Measurements from ENCODE around the gene VEGFA.

Gene VEGFA

GRCh38 chr6:43798688-43799444 is 28.9 kb downstream of the VEGFA start:
- H3K36me3 ChIP-seq (ENCODE audit: control insufficient read depth, insufficient read depth, low read length) = no peaks in the 10 kb centered on the region
- WGBS (ENCODE audit: insufficient coverage, insufficient read length) = no CpG with 5 or more reads among the region's 10 CpGs
- DNase-seq (ENCODE audit: low read depth, low spot score) = no peak
- no peaks in the 10 kb centered on the region for H3K27me3 ChIP-seq (ENCODE audit: control insufficient read depth, insufficient read depth, low read length)
- H3K9me3 ChIP-seq (ENCODE audit: control insufficient read depth, insufficient read depth, low read length) = no peaks in the 10 kb centered on the region
- H3K4me3 ChIP-seq (ENCODE audit: low read length) = no peak overlapping the region
- no peaks in the 10 kb centered on the region for H3K4me1 ChIP-seq (ENCODE audit: control insufficient read depth, insufficient read depth, low read length)
- no peak overlapping the region for H3K27ac ChIP-seq (ENCODE audit: low read length)

- no peaks in the 10 kb centered on the region for H3K36me3 ChIP-seq (ENCODE audit: control insufficient read depth, insufficient read depth, low read length)
- no peaks in the 10 kb centered on the region for H3K4me1 ChIP-seq (ENCODE audit: control insufficient read depth, insufficient read depth, low read length)
- no peak overlapping the region for H3K4me3 ChIP-seq (ENCODE audit: low read length)
- 100% methylated on average over 1 of the region's 6 CpGs for WGBS (ENCODE audit: insufficient coverage, insufficient read length)
- no peak overlapping the region for H3K27ac ChIP-seq (ENCODE audit: low read length)
- H3K27me3 ChIP-seq (ENCODE audit: control insufficient read depth, insufficient read depth, low read length) = no peaks in the 10 kb centered on the region
- H3K9me3 ChIP-seq (ENCODE audit: control insufficient read depth, insufficient read depth, low read length) = no peaks in the 10 kb centered on the region
- no peak for DNase-seq (ENCODE audit: low read depth, low spot score)
Observed at GRCh38 chr6:43799551-43800297, 29.7 kb downstream of the VEGFA start.

GRCh38 chr6:43800298-43800623 is 30.2 kb downstream of the VEGFA start:
- Histone ChIP-seq H3K27me3 (ENCODE audit: control insufficient read depth, insufficient read depth, low read length) (no peaks in the 10 kb centered on the region), H3K36me3 (ENCODE audit: control insufficient read depth, insufficient read depth, low read length) (no peaks in the 10 kb centered on the region), H3K27ac (ENCODE audit: low read length) (no peak overlapping the region), H3K4me1 (ENCODE audit: control insufficient read depth, insufficient read depth, low read length) (no peaks in the 10 kb centered on the region), H3K9me3 (ENCODE audit: control insufficient read depth, insufficient read depth, low read length) (no peaks in the 10 kb centered on the region), H3K4me3 (ENCODE audit: low read length) (no peak overlapping the region)
- DNase-seq (ENCODE audit: low read depth, low spot score) = no peak
- WGBS (ENCODE audit: insufficient coverage, insufficient read length) = no CpG with 5 or more reads among the region's 3 CpGs

- Histone ChIP-seq H3K27ac (ENCODE audit: low read length) (no peak overlapping the region), H3K4me1 (ENCODE audit: control insufficient read depth, insufficient read depth, low read length) (no peaks in the 10 kb centered on the region), H3K9me3 (ENCODE audit: control insufficient read depth, insufficient read depth, low read length) (no peaks in the 10 kb centered on the region), H3K27me3 (ENCODE audit: control insufficient read depth, insufficient read depth, low read length) (no peaks in the 10 kb centered on the region), H3K4me3 (ENCODE audit: low read length) (no peak overlapping the region), H3K36me3 (ENCODE audit: control insufficient read depth, insufficient read depth, low read length) (no peaks in the 10 kb centered on the region)
- DNase-seq (ENCODE audit: low read depth, low spot score) = no peak
- no CpG with 5 or more reads among the region's 10 CpGs for WGBS (ENCODE audit: insufficient coverage, insufficient read length)
Observed at GRCh38 chr6:43800746-43801494, 30.9 kb downstream of the VEGFA start.

- Histone ChIP-seq H3K4me3 (ENCODE audit: low read length) (no peak overlapping the region), H3K36me3 (ENCODE audit: control insufficient read depth, insufficient read depth, low read length) (no peaks in the 10 kb centered on the region), H3K27me3 (ENCODE audit: control insufficient read depth, insufficient read depth, low read length) (no peaks in the 10 kb centered on the region), H3K4me1 (ENCODE audit: control insufficient read depth, insufficient read depth, low read length) (no peaks in the 10 kb centered on the region), H3K27ac (ENCODE audit: low read length) (no peak overlapping the region), H3K9me3 (ENCODE audit: control insufficient read depth, insufficient read depth, low read length) (no peaks in the 10 kb centered on the region)
- DNase-seq (ENCODE audit: low read depth, low spot score) = no peak
- WGBS (ENCODE audit: insufficient coverage, insufficient read length) = no CpG with 5 or more reads among the region's 16 CpGs
Observed at GRCh38 chr6:43801495-43802181, 31.6 kb downstream of the VEGFA start.

- no peaks in the 10 kb centered on the region for H3K9me3 ChIP-seq (ENCODE audit: control insufficient read depth, insufficient read depth, low read length)
- no peak overlapping the region for H3K27ac ChIP-seq (ENCODE audit: low read length)
- WGBS (ENCODE audit: insufficient coverage, insufficient read length) = no CpG with 5 or more reads among the region's 6 CpGs
- H3K4me1 ChIP-seq (ENCODE audit: control insufficient read depth, insufficient read depth, low read length) = no peaks in the 10 kb centered on the region
- no peak overlapping the region for H3K4me3 ChIP-seq (ENCODE audit: low read length)
- no peaks in the 10 kb centered on the region for H3K27me3 ChIP-seq (ENCODE audit: control insufficient read depth, insufficient read depth, low read length)
- no peaks in the 10 kb centered on the region for H3K36me3 ChIP-seq (ENCODE audit: control insufficient read depth, insufficient read depth, low read length)
- DNase-seq (ENCODE audit: low read depth, low spot score) = no peak
Observed at GRCh38 chr6:43803055-43803782, 33.2 kb downstream of the VEGFA start.

- no peak overlapping the region for H3K4me3 ChIP-seq (ENCODE audit: low read length)
- H3K36me3 ChIP-seq (ENCODE audit: control insufficient read depth, insufficient read depth, low read length) = no peaks in the 10 kb centered on the region
- DNase-seq (ENCODE audit: low read depth, low spot score) = no peak
- no peak overlapping the region for H3K27ac ChIP-seq (ENCODE audit: low read length)
- no peaks in the 10 kb centered on the region for H3K4me1 ChIP-seq (ENCODE audit: control insufficient read depth, insufficient read depth, low read length)
- no CpG with 5 or more reads among the region's 2 CpGs for WGBS (ENCODE audit: insufficient coverage, insufficient read length)
- no peaks in the 10 kb centered on the region for H3K27me3 ChIP-seq (ENCODE audit: control insufficient read depth, insufficient read depth, low read length)
- no peaks in the 10 kb centered on the region for H3K9me3 ChIP-seq (ENCODE audit: control insufficient read depth, insufficient read depth, low read length)
Observed at GRCh38 chr6:43803783-43804549, 34.0 kb downstream of the VEGFA start.

GRCh38 chr6:43804550-43805223 is 34.7 kb downstream of the VEGFA start:
- H3K9me3 ChIP-seq (ENCODE audit: control insufficient read depth, insufficient read depth, low read length) = no peaks in the 10 kb centered on the region
- H3K27me3 ChIP-seq (ENCODE audit: control insufficient read depth, insufficient read depth, low read length) = no peaks in the 10 kb centered on the region
- H3K36me3 ChIP-seq (ENCODE audit: control insufficient read depth, insufficient read depth, low read length) = no peaks in the 10 kb centered on the region
- no CpG with 5 or more reads among the region's 4 CpGs for WGBS (ENCODE audit: insufficient coverage, insufficient read length)
- DNase-seq (ENCODE audit: low read depth, low spot score) = no peak
- H3K27ac ChIP-seq (ENCODE audit: low read length) = no peak overlapping the region
- no peaks in the 10 kb centered on the region for H3K4me1 ChIP-seq (ENCODE audit: control insufficient read depth, insufficient read depth, low read length)
- no peak overlapping the region for H3K4me3 ChIP-seq (ENCODE audit: low read length)

- no peaks in the 10 kb centered on the region for H3K27me3 ChIP-seq (ENCODE audit: control insufficient read depth, insufficient read depth, low read length)
- no CpG with 5 or more reads among the region's 5 CpGs for WGBS (ENCODE audit: insufficient coverage, insufficient read length)
- H3K4me3 ChIP-seq (ENCODE audit: low read length) = no peak overlapping the region
- H3K4me1 ChIP-seq (ENCODE audit: control insufficient read depth, insufficient read depth, low read length) = no peaks in the 10 kb centered on the region
- no peak overlapping the region for H3K27ac ChIP-seq (ENCODE audit: low read length)
- H3K36me3 ChIP-seq (ENCODE audit: control insufficient read depth, insufficient read depth, low read length) = no peaks in the 10 kb centered on the region
- DNase-seq (ENCODE audit: low read depth, low spot score) = no peak
- no peaks in the 10 kb centered on the region for H3K9me3 ChIP-seq (ENCODE audit: control insufficient read depth, insufficient read depth, low read length)
Observed at GRCh38 chr6:43805699-43806042, 35.7 kb downstream of the VEGFA start.

All from iPS DF 6.9 (cell line).